ENCODE measurements around the gene SDCBP2.

Gene SDCBP2

GRCh38 chr20:1298888-1299511 is 29.9 kb downstream of the SDCBP2 start:
- TF ChIP-seq CTCF (IDR thresholded peaks at IDR 0.05; ENCODE audit: insufficient read depth, low read length, poor library complexity, severe bottlenecking): no peak
- no peak for DNase-seq (ENCODE audit: extremely low read depth, insufficient read length)
- Histone ChIP-seq H3K4me3 (replicated peaks; ENCODE audit: low read depth, low read length) (no peak overlapping the region), H3K36me3 (ENCODE audit: control insufficient read depth, insufficient read depth, low read length) (no peaks in the 10 kb centered on the region), H3K27me3 (replicated peaks; ENCODE audit: control insufficient read depth, insufficient read depth, low read length) (no peaks in the 10 kb centered on the region; the same call in 1 of the 2 replicates)

DNA sequence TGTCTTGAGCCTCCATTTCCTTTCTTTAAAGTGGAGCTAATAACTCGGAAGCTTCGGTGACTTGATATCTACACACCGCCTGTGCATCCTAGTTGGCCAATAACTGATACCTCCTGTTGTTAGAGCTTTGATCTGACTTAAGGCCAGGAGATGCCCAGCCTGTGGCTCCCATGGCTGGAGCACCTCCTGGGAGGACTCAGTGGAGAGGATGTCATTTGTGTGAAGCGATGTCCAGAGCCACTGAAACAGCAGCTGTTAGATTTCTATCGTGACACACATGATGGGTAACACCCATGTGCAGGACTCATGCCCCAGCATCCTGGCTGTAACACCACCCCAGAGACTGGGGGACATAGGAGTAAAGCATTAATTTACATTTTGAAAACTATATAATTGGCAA is 30.8 kb downstream of the SDCBP2 start:
- no peak for DNase-seq (ENCODE audit: extremely low read depth, insufficient read length)
- TF ChIP-seq CTCF (IDR thresholded peaks at IDR 0.05; ENCODE audit: insufficient read depth, low read length, poor library complexity, severe bottlenecking): no peak
- H3K27me3 ChIP-seq (replicated peaks; ENCODE audit: control insufficient read depth, insufficient read depth, low read length): no peaks in the 10 kb centered on the region; the same call in 1 of the 2 replicates
- H3K4me3 ChIP-seq (replicated peaks; ENCODE audit: low read depth, low read length): no peak overlapping the region
- H3K36me3 ChIP-seq (ENCODE audit: control insufficient read depth, insufficient read depth, low read length): no peaks in the 10 kb centered on the region

- no peak for TF ChIP-seq CTCF (IDR thresholded peaks at IDR 0.05; ENCODE audit: insufficient read depth, low read length, poor library complexity, severe bottlenecking)
- Histone ChIP-seq H3K4me3 (replicated peaks; ENCODE audit: low read depth, low read length) (no peak overlapping the region), H3K27me3 (replicated peaks; ENCODE audit: control insufficient read depth, insufficient read depth, low read length) (no peaks in the 10 kb centered on the region; the same call in 1 of the 2 replicates), H3K36me3 (ENCODE audit: control insufficient read depth, insufficient read depth, low read length) (no peaks in the 10 kb centered on the region)
- DNase-seq (ENCODE audit: extremely low read depth, insufficient read length): no peak
These were observed 31.5 kb downstream of the SDCBP2 start for GRCh38 chr20:1297486-1297885.

GRCh38 chr20:1296922-1297321 is 32.0 kb downstream of the SDCBP2 start:
- Histone ChIP-seq H3K4me3 (replicated peaks; ENCODE audit: low read depth, low read length) (no peak overlapping the region), H3K27me3 (replicated peaks; ENCODE audit: control insufficient read depth, insufficient read depth, low read length) (no peaks in the 10 kb centered on the region; the same call in none of the 2 replicates), H3K36me3 (ENCODE audit: control insufficient read depth, insufficient read depth, low read length) (no peaks in the 10 kb centered on the region)
- no peak for DNase-seq (ENCODE audit: extremely low read depth, insufficient read length)
- TF ChIP-seq CTCF (IDR thresholded peaks at IDR 0.05; ENCODE audit: insufficient read depth, low read length, poor library complexity, severe bottlenecking): no peak

GRCh38 chr20:1296117-1296610 is 32.8 kb downstream of the SDCBP2 start:
- no peaks in the 10 kb centered on the region for H3K36me3 ChIP-seq (ENCODE audit: control insufficient read depth, insufficient read depth, low read length)
- no peak overlapping the region for H3K4me3 ChIP-seq (replicated peaks; ENCODE audit: low read depth, low read length)
- no peak for DNase-seq (ENCODE audit: extremely low read depth, insufficient read length)
- H3K27me3 ChIP-seq (replicated peaks; ENCODE audit: control insufficient read depth, insufficient read depth, low read length): no peaks in the 10 kb centered on the region; the same call in none of the 2 replicates
- no peak for TF ChIP-seq CTCF (IDR thresholded peaks at IDR 0.05; ENCODE audit: insufficient read depth, low read length, poor library complexity, severe bottlenecking)

Data from GM06990 (cell line).